Heart left ventricle (tissue), 16 donors: ENCODE results near the gene CNNM3. TPM values are rescaled to one million over a fixed set of nuclear protein-coding genes. Genes with fewer than 3 reads are reported as not detected.
"Not testable (repeated sequence)": the region's sequence is repeated elsewhere in the genome, so short reads cannot be mapped to it uniquely, and the experiment has no call there.

Experiments
- ATAC-seq, 4 donors: fragments of 200-7000 bp; cut with Tn5 transposase; one replicate each; pipeline ENCODE4 v1.9.1; 2020 to 2022; ENCODE audit warnings: moderate library complexity in 4 of 4, mild to moderate bottlenecking in 3 of 4, moderate number of reproducible peaks in 1 of 4
- DNase-seq, 5 donors: peaks; one replicate each; pipeline ENCODE4 v3.0.0-alpha.2; 2020
- H3K27ac ChIP-seq, 12 donors: fragments of 200-600 bp; sonication (generic) in 4 of 12; one replicate each; pipeline versions ENCODE4 v1.5.0 to v1.8.0; 2016 to 2022; ENCODE audit warnings: mild to moderate bottlenecking in 2 of 12
- H3K27me3 ChIP-seq, 9 donors: fragments of 200-600 bp; sonication (generic) in 2 of 9; one replicate each; pipeline versions ENCODE4 v1.5.1 to v1.8.0; 2016 to 2022; ENCODE audit warnings: mild to moderate bottlenecking in 3 of 9
- H3K36me3 ChIP-seq, 9 donors: fragments of 200-600 bp; sonication (generic) in 2 of 9; one replicate each; pipeline versions ENCODE4 v1.5.0 to v1.8.0; 2018 to 2022; ENCODE audit warnings: mild to moderate bottlenecking in 2 of 9
- H3K4me1 ChIP-seq, 12 donors: fragments of 200-600 bp; sonication (generic) in 4 of 12; one replicate each; pipeline versions ENCODE4 v1.5.0 to v1.8.0; 2016 to 2022; ENCODE audit warnings: mild to moderate bottlenecking in 3 of 12
- H3K4me3 ChIP-seq, 12 donors: fragments of 200-600 bp; sonication (generic) in 4 of 12; one replicate each; pipeline versions ENCODE4 v1.5.0 to v1.8.0; 2017 to 2022; ENCODE audit warnings: mild to moderate bottlenecking in 9 of 12, moderate library complexity in 4 of 12
- H3K9me3 ChIP-seq, 12 donors: fragments of 200-600 bp; sonication (generic) in 4 of 12; one replicate each; pipeline versions ENCODE4 v1.5.0 to v1.8.0; 2016 to 2022; ENCODE audit warnings: mild to moderate bottlenecking in 1 of 12
- CTCF ChIP-seq, 12 donors: fragments of 200-600 bp; sonication (generic) in 4 of 12; IDR thresholded peaks; one replicate each; pipeline versions ENCODE4 v1.5.0 to v1.8.0; 2018 to 2022; ENCODE audit warnings: antibody characterized with exemption in 12 of 12, mild to moderate bottlenecking in 5 of 12
- POLR2A ChIP-seq, 2 donors: fragments of 450-650 bp; IDR thresholded peaks; one replicate each; pipeline ENCODE4 v1.6.1; 2017; ENCODE audit warnings: antibody characterized with exemption in 2 of 2, mild to moderate bottlenecking in 2 of 2, moderate library complexity in 2 of 2
- WGBS, 4 donors: extraction: QIAGEN DNeasy Blood & Tissue Kit in 2 of 4; methylation state at CpG; one replicate each; pipeline versions ENCODE4 v1.1.5 to v1.1.7; 2013 to 2018; 5-methylcytosine and 5-hydroxymethylcytosine counted together
- intact Hi-C, 10 donors: fragments of 100-400 bp; cut with DNase I; formaldehyde crosslinking; loops; one replicate each; pipeline versions ENCODE4 v1.11.1 to v1.14.2; 2022
- polyA plus RNA-seq, 2 donors: library from polyadenylated mRNA; stranded (reverse); fragments of 200-250 nt; gene quantifications; one replicate each; pipeline ENCODE4 v1.2.3, GENCODE V29; 2013
- total RNA-seq, 9 donors: library from RNA; depleted of rRNA in 2 of 9; stranded (reverse); fragments of >200 nt in 2 of 9; fragmentation: NEBNext Ultra II Directional in 3 of 9; extraction: Animal tissue kit (Norgen Biotek cat#: 25700) in 3 of 9; gene quantifications; one replicate each; pipeline versions ENCODE4 v1.1.0 to v1.2.4, GENCODE V29; 2016 to 2023
- donor health status: ischemic (EF 13 %, LVEDD 7.1; RV severe dilation, severe dysfunction).
- donor health status: healthy with polysubstance abuse.
- donor health status: DM: no; HTN: yes; CAD: no.
- donor health status: DM: no; HTN: no; CAD: no.
- donor health status: ischemic (EF 25% LVEDD 6.9; RV normal size, moderate dysfunction).
- donor health status: ischemic (EF 25% LVEDD 5.7; RV mildly dilated, moderate dysfunction).
- donor health status: healthy.
- donor health status: DM: yes; HTN: yes; CAD: no.
- donor health status: ischemic (EF 35%, LVEDD 5.7; RV mildly dilated, moderate dysfunction).
- donor health status: nonischemic (EF 11% LVEDD 7.7; RV severe dilation, severe dysfunction).
- donor health status: DM: yes; HTN: yes; CAD: no.
- donor health status: PGD.
- donor health status: ischemic (EF 29% LVEDD 5.4; RV normal size, mild dysfunction).
- donor health status: nonischemic (EF 23%, LVEDD 6.1; RV moderate dilation, normal function).

Gene CNNM3
- total and polyA plus RNA-seq, 11 donors, result 5.1 to 17.7 (median 10.2) TPM

- Histone ChIP-seq H3K4me1 (peaks cover 0 to 23% (median 12%) of the 10 kb centered on the region in 12 donors), H3K4me3 (no peak overlapping the region), H3K9me3 (no peaks in the 10 kb centered on the region), H3K27me3 (no peaks in the 10 kb centered on the region), H3K36me3 (peaks cover 0 to 44% (median 19%) of the 10 kb centered on the region in 9 donors), H3K27ac (no peak overlapping the region)
- ATAC-seq (no peak), DNase-seq (no peak)
- TF ChIP-seq POLR2A (IDR thresholded peaks at IDR 0.05) (no peak), CTCF (IDR thresholded peaks at IDR 0.05) (no peak)
- intact Hi-C loops, result loop anchor here in 5 of 10 donors (5.0 kb wide), 2 partner anchors 38 to 43 kb away; partner anchors contain the start of gene CNNM4 (in 4 of the 5)
Observed at GRCh38 chr2:96804986-96805385, 11.1 kb upstream of the CNNM3 start.

- H3K27me3 ChIP-seq, ATAC-seq, DNase-seq, intact Hi-C loops, H3K4me3 ChIP-seq, H3K9me3 ChIP-seq: not testable (repeated sequence)
- 95 to 97% (median 96%) methylated on average over 8 to 18 of the region's 20 CpGs for WGBS, 4 donors
- Histone ChIP-seq H3K36me3 (peaks cover 0 to 46% (median 25%) of the 10 kb centered on the region in 9 donors), H3K4me1 (peaks cover 0 to 28% (median 16%) of the 10 kb centered on the region in 12 donors), H3K27ac (peak overlapping the region in 1 of 12 donors; percentile 67)
Observed at GRCh38 chr2:96805946-96806345, 10.1 kb upstream of the CNNM3 start.

GRCh38 chr2:96806468-96807126 lies 9.5 kb upstream of the CNNM3 start:
- Histone ChIP-seq H3K27me3 (no peaks in the 10 kb centered on the region), H3K27ac (peak overlapping the region in 1 of 12 donors; percentile 67), H3K9me3 (no peaks in the 10 kb centered on the region), H3K4me3 (peak overlapping the region in 1 of 12 donors; percentile 3), H3K4me1 (peaks cover 0 to 34% (median 22%) of the 10 kb centered on the region in 12 donors), H3K36me3 (peaks cover 0 to 46% (median 25%) of the 10 kb centered on the region in 9 donors)
- intact Hi-C loops, result no loop called here
- DNase-seq (no peak), ATAC-seq (no peak)
- 88 to 91% (median 89%) methylated on average over 23 of the region's 23 CpGs for WGBS, 4 donors
- TF ChIP-seq CTCF (IDR thresholded peaks at IDR 0.05) (no peak), POLR2A (IDR thresholded peaks at IDR 0.05) (no peak)

GRCh38 chr2:96807127-96807471 lies 9.0 kb upstream of the CNNM3 start:
- Histone ChIP-seq H3K27me3 (no peaks in the 10 kb centered on the region), H3K9me3 (no peaks in the 10 kb centered on the region), H3K4me1 (peaks cover 0 to 38% (median 27%) of the 10 kb centered on the region in 12 donors), H3K27ac (peak overlapping the region in 1 of 12 donors; percentile 67), H3K4me3 (no peak overlapping the region), H3K36me3 (peaks cover 0 to 41% (median 23%) of the 10 kb centered on the region in 9 donors)
- TF ChIP-seq CTCF (IDR thresholded peaks at IDR 0.05) (no peak), POLR2A (IDR thresholded peaks at IDR 0.05) (no peak)
- DNase-seq (no peak), ATAC-seq (no peak)
- intact Hi-C loops, result no loop called here
- whole genome bisulfite sequencing, 4 donors, result 94 to 97% (median 96%) methylated on average over 10 of the region's 10 CpGs
